ENCODE results near the gene EXOC6B.

EXOC6B gene

DNA sequence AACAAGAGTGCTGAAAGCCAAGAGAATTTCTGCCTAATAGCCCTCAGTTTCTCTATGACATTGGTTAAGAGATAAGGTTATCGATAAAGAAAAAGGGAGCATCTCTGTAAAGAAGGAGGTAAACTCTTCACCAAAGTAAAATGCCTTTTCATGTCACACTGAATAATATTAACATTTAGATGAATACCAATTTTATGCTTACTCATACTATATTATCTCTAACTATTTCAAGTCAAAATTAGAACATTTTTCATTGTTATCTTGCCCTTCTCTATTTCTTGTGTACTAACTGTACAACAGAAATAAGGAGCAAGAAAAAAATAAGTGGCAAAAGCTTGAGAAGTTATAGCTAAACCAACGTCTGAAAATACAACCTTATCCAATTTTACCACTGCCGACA, 127.5 kb downstream of the EXOC6B start:
- DNase-seq (ENCODE audit: extremely low read depth, insufficient read length) = no peak
- TF ChIP-seq, protein P1, sequence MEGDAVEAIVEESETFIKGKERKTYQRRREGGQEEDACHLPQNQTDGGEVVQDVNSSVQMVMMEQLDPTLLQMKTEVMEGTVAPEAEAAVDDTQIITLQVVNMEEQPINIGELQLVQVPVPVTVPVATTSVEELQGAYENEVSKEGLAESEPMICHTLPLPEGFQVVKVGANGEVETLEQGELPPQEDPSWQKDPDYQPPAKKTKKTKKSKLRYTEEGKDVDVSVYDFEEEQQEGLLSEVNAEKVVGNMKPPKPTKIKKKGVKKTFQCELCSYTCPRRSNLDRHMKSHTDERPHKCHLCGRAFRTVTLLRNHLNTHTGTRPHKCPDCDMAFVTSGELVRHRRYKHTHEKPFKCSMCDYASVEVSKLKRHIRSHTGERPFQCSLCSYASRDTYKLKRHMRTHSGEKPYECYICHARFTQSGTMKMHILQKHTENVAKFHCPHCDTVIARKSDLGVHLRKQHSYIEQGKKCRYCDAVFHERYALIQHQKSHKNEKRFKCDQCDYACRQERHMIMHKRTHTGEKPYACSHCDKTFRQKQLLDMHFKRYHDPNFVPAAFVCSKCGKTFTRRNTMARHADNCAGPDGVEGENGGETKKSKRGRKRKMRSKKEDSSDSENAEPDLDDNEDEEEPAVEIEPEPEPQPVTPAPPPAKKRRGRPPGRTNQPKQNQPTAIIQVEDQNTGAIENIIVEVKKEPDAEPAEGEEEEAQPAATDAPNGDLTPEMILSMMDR (IDR thresholded peaks at IDR 0.05; ENCODE audit: insufficient read depth, low read length, poor library complexity, severe bottlenecking) = no peak
- Histone ChIP-seq H3K36me3 (ENCODE audit: control insufficient read depth, insufficient read depth, low read length) (no peaks in the 10 kb centered on the region), H3K27me3 (replicated peaks; ENCODE audit: control insufficient read depth, insufficient read depth, low read length) (no peaks in the 10 kb centered on the region), H3K4me3 (replicated peaks; ENCODE audit: low read depth, low read length) (no peak overlapping the region)

DNA sequence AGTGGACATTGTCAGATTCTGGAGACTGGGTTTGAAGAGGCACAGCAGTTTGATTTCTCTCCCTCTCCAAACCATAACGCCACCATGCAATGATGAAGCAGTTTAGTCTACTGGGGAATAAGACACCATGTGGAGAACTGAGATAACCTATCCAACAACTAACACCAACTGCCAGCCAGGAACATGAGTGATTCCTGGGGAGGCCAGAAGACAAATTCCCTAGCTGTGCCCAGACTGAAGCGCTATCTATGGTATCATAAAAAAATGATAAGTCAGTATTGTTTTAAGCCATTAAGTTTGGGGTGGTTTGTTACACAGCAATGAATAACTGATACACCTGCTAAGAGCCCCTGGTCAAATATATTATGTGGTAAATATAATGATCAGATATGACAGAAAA, 129.3 kb downstream of the EXOC6B start:
- H3K36me3 ChIP-seq (ENCODE audit: control insufficient read depth, insufficient read depth, low read length) = no peaks in the 10 kb centered on the region
- no peak for DNase-seq (ENCODE audit: extremely low read depth, insufficient read length)

DNA sequence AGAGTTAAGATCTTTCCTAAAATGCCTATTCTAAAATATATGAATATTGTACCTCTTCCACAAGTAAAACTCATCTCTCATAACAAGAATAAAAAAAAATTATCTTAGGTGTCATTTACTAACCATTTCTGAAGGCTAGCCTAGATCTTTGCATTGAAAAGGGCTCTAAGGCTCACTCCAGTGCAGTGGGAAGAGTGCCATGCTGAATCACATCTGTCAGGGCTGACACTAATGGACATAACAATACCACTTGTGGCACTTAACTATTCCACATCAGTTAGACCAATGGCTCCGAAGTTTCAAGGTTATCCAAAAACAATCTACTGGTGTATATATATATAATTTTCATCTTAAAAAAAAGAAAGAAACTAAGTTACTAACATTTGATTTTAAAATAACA, 130.2 kb downstream of the EXOC6B start:
- no peaks in the 10 kb centered on the region for H3K36me3 ChIP-seq (ENCODE audit: control insufficient read depth, insufficient read depth, low read length)
- no peak for DNase-seq (ENCODE audit: extremely low read depth, insufficient read length)
- no peak overlapping the region for H3K4me3 ChIP-seq (replicated peaks; ENCODE audit: low read depth, low read length)
- TF ChIP-seq, protein P1 (IDR thresholded peaks at IDR 0.05; ENCODE audit: insufficient read depth, low read length, poor library complexity, severe bottlenecking) = no peak
- H3K27me3 ChIP-seq (replicated peaks; ENCODE audit: control insufficient read depth, insufficient read depth, low read length) = no peaks in the 10 kb centered on the region

More for the DNA sequence above, 129.3 kb downstream of the EXOC6B start:
- H3K4me3 ChIP-seq (replicated peaks; ENCODE audit: low read depth, low read length) = no peak overlapping the region
- TF ChIP-seq, protein P1 (IDR thresholded peaks at IDR 0.05; ENCODE audit: insufficient read depth, low read length, poor library complexity, severe bottlenecking) = no peak
- H3K27me3 ChIP-seq (replicated peaks; ENCODE audit: control insufficient read depth, insufficient read depth, low read length) = no peaks in the 10 kb centered on the region

DNA sequence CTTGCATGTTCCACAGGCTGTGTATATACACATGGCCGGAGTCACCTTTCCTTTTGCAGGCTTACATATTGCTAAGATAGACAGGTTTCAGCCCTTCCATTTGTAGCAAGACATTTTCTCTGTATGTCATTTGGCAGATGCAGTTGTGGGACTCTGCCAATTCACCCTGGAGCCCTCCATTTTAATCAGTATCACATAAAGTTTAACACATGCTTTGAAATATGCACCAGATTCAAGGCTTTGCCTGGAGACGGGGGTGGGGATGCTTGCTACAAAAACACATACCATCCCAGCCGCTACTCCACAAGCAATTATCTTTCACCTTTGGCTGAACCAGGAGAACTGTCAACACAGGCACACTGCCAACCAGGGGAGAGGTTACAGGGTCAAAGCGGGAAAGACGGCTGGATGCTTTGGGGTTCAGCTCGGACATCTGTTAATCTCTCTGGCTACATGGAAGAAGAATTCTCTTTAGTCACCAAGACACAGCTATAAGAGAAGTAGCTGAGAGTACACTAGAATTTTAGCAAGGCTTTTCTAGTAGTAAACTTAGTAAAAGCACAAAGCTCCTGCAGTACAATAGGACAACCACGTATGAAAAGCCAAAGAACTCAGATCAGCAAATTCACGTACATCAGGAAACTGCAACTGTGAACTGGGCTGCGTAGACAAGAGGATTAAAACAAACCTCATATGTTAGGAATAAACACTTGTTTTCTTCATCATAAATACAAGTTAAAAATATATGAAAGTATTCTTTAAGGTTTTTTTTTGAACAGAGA, 130.9 kb downstream of the EXOC6B start:
- TF ChIP-seq, protein P1 (IDR thresholded peaks at IDR 0.05; ENCODE audit: insufficient read depth, low read length, poor library complexity, severe bottlenecking) = no peak
- Histone ChIP-seq H3K27me3 (replicated peaks; ENCODE audit: control insufficient read depth, insufficient read depth, low read length) (no peaks in the 10 kb centered on the region), H3K4me3 (replicated peaks; ENCODE audit: low read depth, low read length) (no peak overlapping the region), H3K36me3 (ENCODE audit: control insufficient read depth, insufficient read depth, low read length) (no peaks in the 10 kb centered on the region)
- DNase-seq (ENCODE audit: extremely low read depth, insufficient read length) = no peak

DNA sequence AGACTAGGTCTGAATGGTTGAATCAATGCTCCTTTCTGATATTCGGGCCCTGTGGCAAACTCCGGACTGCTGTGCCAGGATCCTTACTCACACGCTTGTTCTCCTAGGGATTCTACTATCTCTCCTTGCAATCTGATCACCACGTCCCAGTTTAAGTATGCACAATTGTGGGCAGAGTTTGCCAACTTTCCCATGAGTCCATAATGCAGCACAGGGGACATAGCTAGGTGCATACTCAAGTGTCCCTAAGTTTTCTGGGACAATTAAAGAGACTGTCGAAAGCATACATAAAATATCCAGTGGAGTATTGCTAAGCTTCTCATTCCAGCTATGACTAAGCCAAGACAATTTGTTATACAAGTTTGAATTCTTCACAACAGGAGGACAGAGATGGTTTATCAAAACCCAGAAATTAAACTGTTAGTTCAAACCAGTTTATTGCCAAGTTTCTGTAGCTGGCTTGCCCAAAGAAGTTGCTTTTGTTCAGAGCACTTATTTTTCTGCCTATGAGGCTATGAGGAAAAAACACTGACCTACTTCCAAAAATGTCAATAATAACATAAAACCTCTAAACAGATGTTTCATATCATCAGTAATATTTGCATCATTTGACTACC, 136.1 kb downstream of the EXOC6B start:
- TF ChIP-seq, protein P1 (IDR thresholded peaks at IDR 0.05; ENCODE audit: insufficient read depth, low read length, poor library complexity, severe bottlenecking) = no peak
- H3K27me3 ChIP-seq (replicated peaks; ENCODE audit: control insufficient read depth, insufficient read depth, low read length) = no peaks in the 10 kb centered on the region
- no peak for DNase-seq (ENCODE audit: extremely low read depth, insufficient read length)
- H3K36me3 ChIP-seq (ENCODE audit: control insufficient read depth, insufficient read depth, low read length) = no peaks in the 10 kb centered on the region
- H3K4me3 ChIP-seq (replicated peaks; ENCODE audit: low read depth, low read length) = no peak overlapping the region
